IMR-90 (cell line): Measurements from ENCODE around the gene CD209.

Experiments used
- BHLHE40 ChIP-seq: fragments of 150-350 bp; IDR thresholded peaks from 2 replicates; pipeline ENCODE4 v1.6.1; 2016; ENCODE audit warnings: mild to moderate bottlenecking, low read depth, low read length
- CEBPB ChIP-seq: IDR thresholded peaks from 2 replicates; pipeline ENCODE4 v1.6.1; 2012; ENCODE audit warnings: low read depth, low read length, improper control_type of control experiment
- CTCF ChIP-seq: conservative IDR thresholded peaks from 2 replicates; pipeline ENCODE4 v1.5.1; 2012; ENCODE audit warnings: mild to moderate bottlenecking, low read depth, low read length, improper control_type of control experiment
- ELK1 ChIP-seq: fragments of 150-350 bp; IDR thresholded peaks from 2 replicates; pipeline ENCODE4 v1.6.1; 2016; ENCODE audit warnings: low read depth, mild to moderate bottlenecking, low read length, moderate library complexity, borderline replicate concordance
- FOS ChIP-seq: fragments of 150-350 bp; IDR thresholded peaks from 2 replicates; pipeline ENCODE4 v1.6.1; 2016; ENCODE audit warnings: low read depth, low read length
- MAZ ChIP-seq: IDR thresholded peaks from 2 replicates; pipeline ENCODE4 v1.6.1; 2012; ENCODE audit warnings: low read depth, mild to moderate bottlenecking, low read length, improper control_type of control experiment, moderate library complexity, borderline replicate concordance
- MXI1 ChIP-seq: IDR thresholded peaks from 2 replicates; pipeline ENCODE4 v1.6.1; 2012; ENCODE audit warnings: low read depth, mild to moderate bottlenecking, low read length, moderate library complexity, borderline replicate concordance
- NFE2L2 ChIP-seq: fragments of 150-350 bp; IDR thresholded peaks from 2 replicates; pipeline ENCODE4 v1.6.1; 2016; ENCODE audit warnings: low read depth, mild to moderate bottlenecking, low read length
- POLR2A ChIP-seq: IDR thresholded peaks from 2 replicates; pipeline ENCODE4 v1.6.1; 2012; ENCODE audit warnings: mild to moderate bottlenecking, low read depth, low read length
- RFX5 ChIP-seq: IDR thresholded peaks from 2 replicates; pipeline ENCODE4 v1.8.0; 2012; ENCODE audit warnings: low read depth, mild to moderate bottlenecking, low read length, moderate library complexity
- USF2 ChIP-seq: fragments of 150-350 bp; IDR thresholded peaks from 2 replicates; pipeline ENCODE4 v1.6.1; 2017; ENCODE audit warnings: mild to moderate bottlenecking, antibody characterized with exemption, low read length, low read depth

- TF ChIP-seq RFX5 (no peak), FOS (no peak), CTCF (no peak), CEBPB (no peak), POLR2A (no peak), BHLHE40 (no peak), USF2 (no peak), MXI1 (no peak), MAZ (no peak), ELK1 (no peak), NFE2L2 (no peak)
Observed at GRCh38 chr19:7730286-7731217, 16.8 kb downstream of the CD209 start.
